HEK293T (cell line): ENCODE results near the gene TFB1M.

ENCODE experiments used
- CTBP1 ChIP-seq: fragments of 450-650 bp; IDR thresholded peaks from 2 replicates; pipeline ENCODE4 v1.6.1; 2016; ENCODE audit warnings: borderline replicate concordance
- ELF4 ChIP-seq: fragments of 450-650 bp; IDR thresholded peaks from 2 replicates; pipeline ENCODE4 v1.6.1; 2017; ENCODE audit warnings: antibody characterized with exemption

DNA sequence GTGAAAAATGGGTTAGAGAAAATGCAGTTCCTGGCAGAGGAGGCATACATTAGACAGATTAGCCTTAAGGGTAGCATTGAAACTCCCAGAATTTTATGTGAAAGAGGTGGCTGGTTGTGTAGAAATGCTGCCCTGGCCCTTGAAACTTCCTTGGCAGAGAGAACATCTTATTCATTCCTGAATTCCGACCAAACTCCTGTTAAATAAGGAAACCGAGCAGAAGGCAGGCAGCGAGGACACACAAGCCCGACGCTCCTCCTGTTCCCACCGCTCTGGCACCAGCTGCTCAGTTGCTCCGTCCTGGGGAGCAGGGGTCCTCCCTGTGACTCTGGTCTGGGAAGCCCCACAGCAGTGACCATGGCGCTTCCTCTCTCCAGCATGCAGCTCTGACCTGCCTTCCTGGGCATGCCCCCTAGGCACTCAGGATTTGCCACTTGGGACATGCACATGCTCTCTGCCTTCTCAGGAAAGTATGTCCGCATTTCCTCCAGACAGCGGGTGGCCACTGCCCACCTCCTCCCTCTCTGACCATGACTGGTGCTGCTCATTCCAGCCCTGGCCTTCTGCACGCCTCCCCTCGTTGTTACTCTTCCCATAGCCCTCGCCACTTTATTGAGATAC is 85.6 kb downstream of the TFB1M start:
- TF ChIP-seq CTBP1 = no peak
- no peak for TF ChIP-seq ELF4
